ENCODE measurements around the gene CLIP2.

The CLIP2 gene

GRCh38 chr7:74410772-74411171 is 121.6 kb downstream of the CLIP2 start:
- TF ChIP-seq USF1 (IDR thresholded peaks at IDR 0.05) (no peak), MAX (IDR thresholded peaks at IDR 0.05) (no peak), EGR1 (IDR thresholded peaks at IDR 0.05) (no peak), REST (IDR thresholded peaks at IDR 0.05; ENCODE audit: low read depth) (no peak)

GRCh38 chr7:74412056-74412455 is 122.8 kb downstream of the CLIP2 start:
- TF ChIP-seq REST (IDR thresholded peaks at IDR 0.05; ENCODE audit: low read depth) (no peak), TCF12 (IDR thresholded peaks at IDR 0.05; ENCODE audit: low read depth) (no peak), CEBPB (IDR thresholded peaks at IDR 0.05) (no peak), FOXM1 (IDR thresholded peaks at IDR 0.05; ENCODE audit: borderline replicate concordance, low read depth) (no peak), TAF1 (IDR thresholded peaks at IDR 0.05; ENCODE audit: low read depth) (no peak), NFIC (IDR thresholded peaks at IDR 0.05) (no peak), TEAD4 (IDR thresholded peaks at IDR 0.05) (no peak), EGR1 (IDR thresholded peaks at IDR 0.05) (no peak), RAD21 (IDR thresholded peaks at IDR 0.05; ENCODE audit: low read depth) (no peak), EP300 (IDR thresholded peaks at IDR 0.05; ENCODE audit: borderline replicate concordance) (no peak)

- no peak for TF ChIP-seq FOXM1 (IDR thresholded peaks at IDR 0.05; ENCODE audit: borderline replicate concordance, low read depth)
- no peak for TF ChIP-seq CEBPB (IDR thresholded peaks at IDR 0.05)
- TF ChIP-seq ZBTB7A (IDR thresholded peaks at IDR 0.05; ENCODE audit: low read depth): no peak
- TF ChIP-seq EGR1 (IDR thresholded peaks at IDR 0.05): no peak
- no peak for TF ChIP-seq NFIC (IDR thresholded peaks at IDR 0.05)
Measured at GRCh38 chr7:74412603-74413002, 123.4 kb downstream of the CLIP2 start.

GRCh38 chr7:74417419-74417971 is 128.3 kb downstream of the CLIP2 start:
- no peak for TF ChIP-seq EGR1 (IDR thresholded peaks at IDR 0.05)
- no peak for TF ChIP-seq TAF1 (IDR thresholded peaks at IDR 0.05; ENCODE audit: low read depth)
- TF ChIP-seq REST (IDR thresholded peaks at IDR 0.05; ENCODE audit: low read depth): no peak
- peak; percentile 100 for TF ChIP-seq RAD21 (IDR thresholded peaks at IDR 0.05; ENCODE audit: low read depth)
- peak; percentile 85 for TF ChIP-seq ZBTB7A (IDR thresholded peaks at IDR 0.05; ENCODE audit: low read depth)
- peak; percentile 17; the same call in 1 of the 2 replicates for TF ChIP-seq MAX (IDR thresholded peaks at IDR 0.05)
- no peak for TF ChIP-seq TEAD4 (IDR thresholded peaks at IDR 0.05)

- TF ChIP-seq YY1 (IDR thresholded peaks at IDR 0.05; ENCODE audit: low read depth) (no peak), ZBTB7A (IDR thresholded peaks at IDR 0.05; ENCODE audit: low read depth) (peak; percentile 14; the same call in 1 of the 2 replicates), RAD21 (IDR thresholded peaks at IDR 0.05; ENCODE audit: low read depth) (no peak), TCF12 (IDR thresholded peaks at IDR 0.05; ENCODE audit: low read depth) (no peak), FOXM1 (IDR thresholded peaks at IDR 0.05; ENCODE audit: borderline replicate concordance, low read depth) (no peak), EGR1 (IDR thresholded peaks at IDR 0.05) (no peak), NFIC (IDR thresholded peaks at IDR 0.05) (no peak)
Measured at GRCh38 chr7:74418076-74418475, 128.9 kb downstream of the CLIP2 start.

- TF ChIP-seq CREB1 (IDR thresholded peaks at IDR 0.05; ENCODE audit: low read depth) (no peak), YY1 (IDR thresholded peaks at IDR 0.05; ENCODE audit: low read depth) (no peak), TCF12 (IDR thresholded peaks at IDR 0.05; ENCODE audit: low read depth) (no peak), EP300 (IDR thresholded peaks at IDR 0.05; ENCODE audit: borderline replicate concordance) (no peak)
Measured at GRCh38 chr7:74418538-74418937, 129.3 kb downstream of the CLIP2 start.
